ENCODE results near the gene IDUA.

Gene IDUA

GRCh38 chr4:1015746-1016145, 28.9 kb downstream of the IDUA start:
- in situ Hi-C loops (cut with HindIII; ENCODE audit: low sequenced_read_pairs) = no loop called here
- H3K4me3 ChIP-seq (ENCODE audit: low read depth, low read length) = no peak overlapping the region
- no peak for DNase-seq (ENCODE audit: low read depth, low spot score)
- TF ChIP-seq CTCF (IDR thresholded peaks at IDR 0.05; ENCODE audit: low read depth, low read length) = no peak

- in situ Hi-C loops (cut with HindIII; ENCODE audit: low sequenced_read_pairs) = no loop called here
- no peak overlapping the region for H3K4me3 ChIP-seq (ENCODE audit: low read depth, low read length)
- no peak for TF ChIP-seq CTCF (IDR thresholded peaks at IDR 0.05; ENCODE audit: low read depth, low read length)
- no peak for DNase-seq (ENCODE audit: low read depth, low spot score)
These were observed 30.4 kb downstream of the IDUA start for GRCh38 chr4:1017211-1017610.

GRCh38 chr4:1017706-1018105, 30.9 kb downstream of the IDUA start:
- in situ Hi-C loops (cut with HindIII; ENCODE audit: low sequenced_read_pairs) = no loop called here
- no peak for TF ChIP-seq CTCF (IDR thresholded peaks at IDR 0.05; ENCODE audit: low read depth, low read length)
- no peak overlapping the region for H3K4me3 ChIP-seq (ENCODE audit: low read depth, low read length)
- no peak for DNase-seq (ENCODE audit: low read depth, low spot score)

GRCh38 chr4:1018147-1019020, 31.5 kb downstream of the IDUA start:
- in situ Hi-C loops (cut with HindIII; ENCODE audit: low sequenced_read_pairs) = no loop called here
- TF ChIP-seq CTCF (IDR thresholded peaks at IDR 0.05; ENCODE audit: low read depth, low read length) = no peak
- no peak overlapping the region for H3K4me3 ChIP-seq (ENCODE audit: low read depth, low read length)
- no peak for DNase-seq (ENCODE audit: low read depth, low spot score)

GRCh38 chr4:1019320-1019719, 32.5 kb downstream of the IDUA start:
- no peak for DNase-seq (ENCODE audit: low read depth, low spot score)
- in situ Hi-C loops (cut with HindIII; ENCODE audit: low sequenced_read_pairs) = no loop called here
- no peak for TF ChIP-seq CTCF (IDR thresholded peaks at IDR 0.05; ENCODE audit: low read depth, low read length)

GRCh38 chr4:1019729-1020470, 33.1 kb downstream of the IDUA start:
- no peak overlapping the region for H3K4me3 ChIP-seq (ENCODE audit: low read depth, low read length)
- TF ChIP-seq CTCF (IDR thresholded peaks at IDR 0.05; ENCODE audit: low read depth, low read length) = no peak

More at GRCh38 chr4:1019320-1019719, 32.5 kb downstream of the IDUA start:
- H3K4me3 ChIP-seq (ENCODE audit: low read depth, low read length) = no peak overlapping the region

More at GRCh38 chr4:1019729-1020470, 33.1 kb downstream of the IDUA start:
- no peak for DNase-seq (ENCODE audit: low read depth, low spot score)
- in situ Hi-C loops (cut with HindIII; ENCODE audit: low sequenced_read_pairs) = no loop called here
